HTR-8/SVneo (cell line): ENCODE data around the gene GCK.

Experiments used
- DNase-seq: peaks from one replicate; pipeline ENCODE4 v3.0.0; 2011; ENCODE audit warnings: low spot score, mixed read lengths; ENCODE audit not compliant: insufficient read length
- FAIRE-seq: peaks from 2 replicates; lab custom pipeline; 2011; peaks lifted over from hg19 to GRCh38; lab: Jason Lieb, UNC

Gene GCK

DNA sequence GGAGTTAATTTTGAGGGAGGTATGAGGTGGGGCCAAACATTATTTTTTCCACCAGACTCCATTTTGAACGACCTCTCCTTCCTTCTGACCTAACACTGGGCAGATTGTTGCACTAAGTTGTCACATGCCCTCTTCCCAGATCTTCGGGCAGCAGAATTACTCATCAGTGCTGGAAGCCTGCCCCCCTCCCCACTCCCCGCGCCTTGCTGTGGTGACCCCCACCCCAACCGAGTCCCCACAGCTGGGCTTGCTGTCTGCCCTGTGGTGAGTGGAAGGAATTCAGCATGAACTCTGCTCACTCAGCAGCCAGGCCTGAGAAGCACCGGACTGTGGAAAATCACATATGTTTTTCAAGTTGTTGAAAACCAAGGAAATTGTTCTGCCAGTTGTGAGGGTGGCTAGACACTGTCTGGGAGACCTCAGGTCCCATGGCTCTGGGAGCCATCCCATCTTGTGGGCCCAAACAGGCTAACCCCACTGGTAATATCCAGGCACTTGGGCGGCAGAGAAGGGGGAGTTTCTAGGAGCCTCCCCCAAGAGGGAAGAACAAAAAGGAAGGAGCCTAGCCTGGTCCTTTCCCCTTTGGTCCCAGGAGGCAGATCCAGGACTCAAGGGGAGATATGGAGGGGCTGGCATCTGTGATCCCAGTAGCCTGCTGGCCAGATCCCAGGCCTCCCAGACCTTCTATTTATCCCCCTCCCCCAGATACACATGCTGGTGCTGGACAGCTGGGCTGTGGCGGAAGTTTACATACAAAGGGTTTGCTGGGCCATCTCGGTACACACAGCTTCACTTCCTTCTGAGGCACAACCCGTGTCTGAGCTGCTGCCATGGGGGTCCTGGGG is 88.6 kb downstream of the GCK start:
- DNase-seq (no peak), FAIRE-seq (peak; percentile 4)

- DNase-seq (no peak), FAIRE-seq (no peak)
Observed at GRCh38 chr7:44099669-44100068, 89.6 kb downstream of the GCK start.

DNA sequence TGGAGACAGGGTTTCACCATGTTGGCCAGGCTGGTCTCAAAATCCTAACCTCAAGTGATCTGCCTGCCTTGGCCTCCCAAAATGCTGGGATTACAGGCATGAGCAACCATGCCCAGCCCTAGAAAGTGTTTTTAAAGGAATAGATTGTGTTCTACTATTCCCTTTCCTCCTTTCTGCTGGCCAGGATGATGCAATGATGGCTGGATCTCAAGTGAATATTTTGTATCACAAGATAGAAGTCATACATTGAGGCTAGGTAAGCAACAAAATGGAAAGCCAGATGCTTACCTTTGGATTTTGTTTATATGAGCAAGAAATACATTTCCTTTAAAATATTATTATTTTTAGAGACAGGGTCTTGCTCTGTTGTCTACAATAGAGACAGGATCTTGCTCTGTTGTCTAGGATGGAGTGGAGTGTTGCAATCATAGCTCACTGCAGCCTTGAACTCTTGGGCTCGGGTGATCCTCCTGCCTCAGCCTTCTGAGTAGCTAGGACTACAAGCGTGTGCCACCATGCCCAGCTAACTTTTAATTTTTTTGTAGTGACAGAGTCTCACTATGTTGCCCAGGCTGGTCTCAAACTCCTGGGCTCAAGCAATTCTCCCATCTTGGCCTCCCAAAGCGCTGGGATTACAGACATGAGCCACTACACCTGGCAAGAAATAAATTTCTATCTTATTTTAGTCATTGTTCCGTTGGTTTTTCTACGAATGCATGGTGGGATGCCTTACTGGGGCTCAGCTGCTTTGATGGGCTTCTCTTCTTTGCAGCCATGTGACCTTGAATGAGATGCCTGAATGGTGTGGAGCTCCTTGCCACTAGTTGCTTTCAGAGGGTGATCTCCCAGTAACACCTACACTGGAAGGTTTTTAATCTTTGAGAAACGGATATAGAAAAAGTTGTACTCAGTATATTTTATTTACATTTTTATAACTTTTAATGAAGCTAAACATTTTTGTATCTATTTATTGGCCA is 90.9 kb downstream of the GCK start:
- no peak for DNase-seq
- FAIRE-seq, result no peak

DNA sequence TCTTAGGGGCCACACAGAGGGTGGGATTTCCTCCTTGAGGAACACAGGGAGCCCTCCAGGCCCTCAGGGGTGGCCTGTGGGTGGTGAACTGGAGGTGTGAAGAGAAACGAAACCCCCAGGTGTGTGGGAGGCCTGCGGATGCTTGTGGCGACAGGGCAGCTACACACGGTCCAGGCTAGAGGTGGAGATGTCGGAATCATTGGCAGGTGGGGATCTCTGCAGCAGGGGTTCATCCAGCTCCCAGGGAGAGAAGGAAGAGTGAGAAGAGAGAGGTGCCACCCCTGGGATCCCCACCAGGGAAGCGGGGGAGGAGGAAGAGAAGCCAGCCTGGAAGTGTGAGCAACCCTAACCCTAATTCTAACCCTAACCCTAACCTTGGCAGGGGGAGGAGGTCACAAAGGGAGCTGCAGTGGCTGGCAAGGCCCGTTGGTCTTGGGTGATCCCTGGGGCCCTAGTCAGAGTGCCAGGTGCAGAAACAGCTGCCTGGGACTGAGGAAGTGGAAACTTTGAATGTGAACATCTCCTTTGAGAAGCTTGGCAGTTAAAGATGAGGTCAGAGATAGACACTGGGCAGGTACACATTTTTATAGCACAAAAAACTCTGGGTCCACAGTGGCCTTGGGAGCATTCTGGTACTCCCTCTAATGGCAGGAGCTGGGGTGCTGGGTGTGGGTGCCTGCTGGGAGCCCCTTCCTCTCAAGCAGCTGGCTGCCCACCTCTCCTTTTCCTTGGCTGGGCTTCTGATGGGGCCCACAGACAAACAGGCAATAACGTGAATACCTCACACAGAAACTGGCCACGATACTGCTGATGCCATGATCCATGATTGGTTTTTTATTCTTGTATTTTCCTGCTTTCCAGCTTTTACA is 91.9 kb downstream of the GCK start:
- no peak for FAIRE-seq
- DNase-seq, result no peak

GRCh38 chr7:44096326-44096881 is 92.8 kb downstream of the GCK start:
- DNase-seq (no peak), FAIRE-seq (no peak)

DNA sequence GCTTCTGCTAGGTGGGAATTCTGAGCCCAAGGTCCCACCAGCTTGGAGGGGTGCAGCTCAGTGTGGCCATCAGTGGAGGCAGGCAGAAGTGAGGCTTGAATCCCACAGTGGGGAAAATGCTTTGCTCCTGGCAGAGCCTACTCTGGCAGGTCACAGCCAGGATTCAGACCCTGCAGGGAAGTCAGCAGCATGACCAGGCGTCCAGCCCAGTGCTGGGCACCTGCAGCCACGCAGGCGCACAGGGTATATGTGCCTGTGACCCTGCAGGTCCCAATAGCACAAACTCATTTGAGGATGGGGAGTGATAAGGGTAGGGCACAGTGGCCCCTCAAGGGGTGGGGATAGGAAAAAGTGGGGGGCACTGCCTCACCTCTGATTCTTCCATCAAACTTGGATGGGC is 93.5 kb downstream of the GCK start:
- FAIRE-seq (no peak), DNase-seq (no peak)

- FAIRE-seq (no peak), DNase-seq (no peak)
Observed at GRCh38 chr7:44094883-44095592, 94.2 kb downstream of the GCK start.

GRCh38 chr7:44094365-44094764 is 94.9 kb downstream of the GCK start:
- FAIRE-seq, result no peak
- DNase-seq, result no peak
